GM12872 (cell line): ENCODE results near the gene PDE4C.
A peak's percentile ranks its signal among the peaks of the same experiment; 100 is the strongest.

Experiments
- TF ChIP-seq, protein P1 (sequence below): IDR thresholded peaks from 3 replicates; pipeline ENCODE4 v1.5.1; 2011; ENCODE audit warnings: low read depth, mild to moderate bottlenecking, low read length, moderate library complexity; ENCODE audit not compliant: insufficient read depth

Gene PDE4C

DNA sequence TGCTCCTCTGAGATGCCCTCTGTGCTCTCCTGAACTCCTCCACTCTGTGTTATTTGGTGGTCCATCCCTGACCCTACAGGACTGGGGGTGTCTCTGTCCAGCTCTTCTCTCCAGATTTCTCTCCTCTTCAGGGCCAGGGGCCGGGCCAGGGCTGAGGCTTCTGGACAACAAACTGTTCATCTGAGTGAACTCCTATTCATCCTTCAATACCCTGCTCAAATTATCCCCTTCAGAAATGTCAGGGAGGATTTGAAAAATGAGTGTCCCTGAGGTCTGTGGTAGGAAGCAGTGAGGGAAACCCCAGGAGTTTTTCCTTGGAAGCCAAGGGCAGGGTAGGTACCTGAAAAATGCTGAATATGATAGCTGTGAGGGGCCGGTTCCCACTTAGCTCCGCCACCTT is 7.6 kb downstream of the PDE4C start:
- TF ChIP-seq, protein P1, sequence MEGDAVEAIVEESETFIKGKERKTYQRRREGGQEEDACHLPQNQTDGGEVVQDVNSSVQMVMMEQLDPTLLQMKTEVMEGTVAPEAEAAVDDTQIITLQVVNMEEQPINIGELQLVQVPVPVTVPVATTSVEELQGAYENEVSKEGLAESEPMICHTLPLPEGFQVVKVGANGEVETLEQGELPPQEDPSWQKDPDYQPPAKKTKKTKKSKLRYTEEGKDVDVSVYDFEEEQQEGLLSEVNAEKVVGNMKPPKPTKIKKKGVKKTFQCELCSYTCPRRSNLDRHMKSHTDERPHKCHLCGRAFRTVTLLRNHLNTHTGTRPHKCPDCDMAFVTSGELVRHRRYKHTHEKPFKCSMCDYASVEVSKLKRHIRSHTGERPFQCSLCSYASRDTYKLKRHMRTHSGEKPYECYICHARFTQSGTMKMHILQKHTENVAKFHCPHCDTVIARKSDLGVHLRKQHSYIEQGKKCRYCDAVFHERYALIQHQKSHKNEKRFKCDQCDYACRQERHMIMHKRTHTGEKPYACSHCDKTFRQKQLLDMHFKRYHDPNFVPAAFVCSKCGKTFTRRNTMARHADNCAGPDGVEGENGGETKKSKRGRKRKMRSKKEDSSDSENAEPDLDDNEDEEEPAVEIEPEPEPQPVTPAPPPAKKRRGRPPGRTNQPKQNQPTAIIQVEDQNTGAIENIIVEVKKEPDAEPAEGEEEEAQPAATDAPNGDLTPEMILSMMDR = no peak

GRCh38 chr19:18218159-18218558 is 8.1 kb downstream of the PDE4C start:
- TF ChIP-seq, protein P1 = no peak

DNA sequence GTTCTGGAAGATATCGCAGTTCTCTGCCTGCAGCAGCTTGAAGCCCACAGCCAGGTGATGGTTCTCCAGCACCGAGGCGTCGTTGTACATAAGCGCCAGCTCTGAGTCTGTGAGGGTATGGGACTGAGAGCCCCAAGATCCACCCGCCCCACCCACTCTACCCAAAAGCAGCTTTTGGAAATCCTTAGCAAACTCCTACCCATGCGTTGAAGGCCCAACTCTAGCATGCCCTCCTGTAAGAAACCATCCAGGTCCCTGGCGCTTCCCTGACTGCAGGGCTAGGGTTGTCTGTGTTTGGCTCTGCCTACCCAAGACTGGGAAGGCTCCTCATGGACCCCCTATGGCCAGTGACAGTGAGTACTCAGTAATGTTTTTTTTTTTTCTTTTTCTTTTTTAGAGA is 9.4 kb downstream of the PDE4C start:
- TF ChIP-seq, protein P1 = no peak

- TF ChIP-seq, protein P1 = no peak
These were observed 11.3 kb downstream of the PDE4C start for GRCh38 chr19:18214779-18215433.

- TF ChIP-seq, protein P1 = no peak
These were observed 14.6 kb downstream of the PDE4C start for GRCh38 chr19:18211683-18212082.

- TF ChIP-seq, protein P1 = peak; percentile 70
These were observed 17.9 kb downstream of the PDE4C start for GRCh38 chr19:18208098-18208951.

GRCh38 chr19:18206018-18206417 is 20.2 kb downstream of the PDE4C start:
- TF ChIP-seq, protein P1 = no peak
